Mucosa of descending colon (tissue), 3 donors: ENCODE data around the gene VEPH1. TPM values are rescaled to one million over a fixed set of nuclear protein-coding genes. Genes with fewer than 3 reads are reported as not detected.

ENCODE experiments used
- ATAC-seq: fragments of 200-7000 bp; cut with Tn5 transposase; one replicate; pipeline ENCODE4 v1.9.1; 2020; ENCODE audit warnings: mild to moderate bottlenecking, moderate library complexity
- DNase-seq, 3 donors: peaks; one replicate each; pipeline ENCODE4 v3.0.0-alpha.2; 2020
- H3K36me3 ChIP-seq: fragments of 200-600 bp; one replicate; pipeline ENCODE4 v1.8.0; 2021; ENCODE audit warnings: low read depth, mild to moderate bottlenecking
- H3K4me1 ChIP-seq: fragments of 200-600 bp; one replicate; pipeline ENCODE4 v1.8.0; 2021; ENCODE audit warnings: low read depth, mild to moderate bottlenecking
- H3K4me3 ChIP-seq: fragments of 200-600 bp; one replicate; pipeline ENCODE4 v1.8.0; 2021; ENCODE audit warnings: mild to moderate bottlenecking
- H3K9me3 ChIP-seq: fragments of 200-600 bp; one replicate; pipeline ENCODE4 v1.8.0; 2021; ENCODE audit warnings: mild to moderate bottlenecking
- CTCF ChIP-seq: fragments of 200-600 bp; IDR thresholded peaks from one replicate; pipeline ENCODE4 v1.8.0; 2022; ENCODE audit warnings: antibody characterized with exemption, mild to moderate bottlenecking
- intact Hi-C, 2 donors: fragments of 100-400 bp; cut with DNase I in 1 of 2; cut with micrococcal nuclease in 1 of 2; formaldehyde crosslinking; loops; one replicate each; pipeline versions ENCODE4 v1.11.0 to v1.11.1; 2022; cut with DNase I, micrococcal nuclease
- long read RNA-seq, 2 donors: library from polyadenylated mRNA; unstranded; transcript quantifications; one replicate each; pipeline ENCODE4 v2.0.0, GENCODE V29; 2019 to 2021
- total RNA-seq, 3 donors: library from RNA; stranded (reverse); fragmentation: NEBNext Ultra II Directional in 2 of 3; extraction: Animal tissue kit (Norgen Biotek cat#: 25700) in 2 of 3; gene quantifications; one replicate each; pipeline versions ENCODE4 v1.2.1 to v1.2.4, GENCODE V29; 2021 to 2023
- donor health status: DM: no; HTN: no; CAD: no; lungs with moderate emphysema.
- donor health status: DM: no; HTN: no; CAD: no.
- donor health status: DM: no; HTN: yes; CAD: no.

The VEPH1 gene
- 1 to 10 TPM; 1.5 to 6.3 (median 4.8) TPM for total RNA-seq
- long read RNA-seq, donor 1: 0 reads
- long read RNA-seq, donor 2, partial matches to known transcripts: 1 of 2 reads
- long read RNA-seq, donor 2, other reads (novel, unspliced or antisense): 0 of 2 reads

DNA sequence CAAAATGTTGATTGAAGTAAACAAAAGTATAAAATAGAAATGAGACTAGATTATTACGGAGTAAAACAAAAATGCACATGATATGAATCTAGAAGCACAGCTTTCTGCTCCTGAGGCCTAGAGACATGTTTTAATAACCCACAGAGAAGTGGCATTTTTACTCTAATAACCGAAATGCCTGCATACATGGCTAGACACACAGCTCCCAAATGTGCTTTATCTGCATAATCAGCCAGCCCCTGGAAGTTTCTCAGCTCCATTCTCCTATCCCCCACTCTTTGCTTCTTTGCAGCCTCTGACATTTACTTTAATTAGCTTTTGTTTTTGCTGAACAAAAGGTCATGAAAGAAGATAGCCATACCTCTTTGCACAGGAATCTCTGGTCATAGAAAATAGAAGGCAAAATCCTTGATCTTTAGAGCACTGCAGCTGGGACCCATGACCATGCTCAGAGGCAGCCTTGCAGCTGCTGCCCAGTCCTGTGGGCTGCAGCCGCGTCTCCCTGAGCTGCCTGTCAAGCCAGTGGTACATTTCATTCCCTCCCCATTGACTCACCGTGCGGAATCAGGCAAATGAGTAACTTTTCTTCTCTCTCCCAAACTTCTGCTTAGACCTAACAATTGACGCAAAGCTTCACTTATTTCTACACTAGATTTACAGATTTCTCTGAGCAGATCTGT is at the start of gene VEPH1:
VEPH1 (minus strand) TSS at position 501 of the 680 bp plus-strand sequence. CDS start 8,067 bp downstream, outside the sequence.
- intact Hi-C loops: no loop called here
- Histone ChIP-seq H3K36me3 (no peaks in the 10 kb centered on the region), H3K9me3 (no peaks in the 10 kb centered on the region), H3K4me3 (no peak within 1 kb of the TSS), H3K4me1 (peaks cover 10% of the 10 kb centered on the region)
- peak; percentile 16 to 52 (median 40) for DNase-seq
- TF ChIP-seq CTCF: no peak
- peak; percentile 70 for ATAC-seq

DNA sequence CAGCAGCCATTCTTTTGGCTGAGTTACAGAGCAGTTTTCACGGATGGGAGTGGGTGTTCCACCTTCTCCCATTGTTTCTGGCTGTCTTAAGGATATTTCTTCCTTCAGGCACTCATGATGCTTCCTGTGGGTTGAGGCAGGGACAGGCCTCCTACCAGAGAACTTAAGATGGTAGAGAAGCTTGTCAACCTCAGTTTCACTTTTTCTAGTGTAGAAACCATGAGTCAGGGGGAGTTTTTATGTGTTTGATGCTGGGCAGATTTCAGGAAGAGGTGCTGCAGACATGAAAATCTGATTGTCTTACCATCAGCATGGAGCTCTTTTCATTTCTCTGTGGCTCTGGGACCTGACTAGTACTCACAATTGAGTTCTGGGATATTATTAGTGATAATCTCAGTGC is 48.7 kb upstream of the VEPH1 start:
- ATAC-seq (no peak), DNase-seq (no peak)
- Histone ChIP-seq H3K4me1 (no peaks in the 10 kb centered on the region), H3K36me3 (no peaks in the 10 kb centered on the region), H3K4me3 (no peak overlapping the region), H3K9me3 (no peaks in the 10 kb centered on the region)
- intact Hi-C loops: no loop called here
- no peak for TF ChIP-seq CTCF

DNA sequence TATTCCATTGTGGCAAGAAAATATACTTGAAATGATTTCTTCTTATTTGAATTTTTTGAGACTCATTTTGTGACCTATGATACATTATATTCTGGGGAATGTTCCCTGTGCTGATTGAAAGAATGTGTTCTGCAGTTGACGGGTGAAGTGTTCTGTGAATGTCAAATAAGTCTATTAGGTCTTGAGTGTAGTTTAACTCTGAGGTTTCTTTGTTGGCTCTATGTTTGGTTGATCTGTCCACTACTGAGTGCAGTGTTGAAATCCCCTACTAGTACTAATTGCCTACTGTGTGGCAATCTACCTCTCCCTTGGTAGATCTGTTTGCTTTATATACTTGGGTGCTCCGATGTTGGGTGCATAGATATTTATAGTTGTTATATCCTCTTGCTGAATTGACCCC is 46.3 kb upstream of the VEPH1 start:
- no peak for ATAC-seq
- TF ChIP-seq CTCF: no peak
- no peaks in the 10 kb centered on the region for H3K4me1 ChIP-seq
- no peak overlapping the region for H3K4me3 ChIP-seq
- intact Hi-C loops: no loop called here
- H3K9me3 ChIP-seq: no peaks in the 10 kb centered on the region
- DNase-seq: no peak
- H3K36me3 ChIP-seq: no peaks in the 10 kb centered on the region

GRCh38 chr3:157544501-157545130 is 41.4 kb upstream of the VEPH1 start:
- Histone ChIP-seq H3K4me3 (no peak overlapping the region), H3K36me3 (no peaks in the 10 kb centered on the region), H3K4me1 (no peaks in the 10 kb centered on the region), H3K9me3 (no peaks in the 10 kb centered on the region)
- DNase-seq (no peak), ATAC-seq (no peak)
- intact Hi-C loops: no loop called here
- TF ChIP-seq CTCF: no peak

- Histone ChIP-seq H3K9me3 (no peaks in the 10 kb centered on the region), H3K36me3 (no peaks in the 10 kb centered on the region), H3K4me3 (no peak overlapping the region), H3K4me1 (no peaks in the 10 kb centered on the region)
- intact Hi-C loops: no loop called here
- ATAC-seq (no peak), DNase-seq (no peak)
- TF ChIP-seq CTCF: no peak
Observed at GRCh38 chr3:157543501-157544035, 40.4 kb upstream of the VEPH1 start.
